ENCODE results near the gene ARHGEF19. TPM values are rescaled to one million over a fixed set of nuclear protein-coding genes. Genes with fewer than 3 reads are reported as not detected.
A peak's percentile ranks its signal among the peaks of the same experiment; 100 is the strongest.

ARHGEF19 gene
- total and polyA plus RNA-seq, 8 donors = 5.0 to 17.1 (median 9.7) TPM

GRCh38 chr1:16161717-16162116 lies 50.7 kb downstream of the ARHGEF19 start:
- Histone ChIP-seq H3K36me3 (no peaks in the 10 kb centered on the region), H3K4me1 (no peaks in the 10 kb centered on the region), H3K27me3 (no peaks in the 10 kb centered on the region), H3K9me3 (no peaks in the 10 kb centered on the region), H3K27ac (no peak overlapping the region), H3K4me3 (no peak overlapping the region)
- WGBS, 2 donors = 81 to 95% methylated on average over 5 of the region's 5 CpGs
- DNase-seq = no peak
- no peak for FAIRE-seq
- no peak for ATAC-seq
- intact Hi-C loops (cut with DNase I) = no loop called here
- TF ChIP-seq, protein P1, sequence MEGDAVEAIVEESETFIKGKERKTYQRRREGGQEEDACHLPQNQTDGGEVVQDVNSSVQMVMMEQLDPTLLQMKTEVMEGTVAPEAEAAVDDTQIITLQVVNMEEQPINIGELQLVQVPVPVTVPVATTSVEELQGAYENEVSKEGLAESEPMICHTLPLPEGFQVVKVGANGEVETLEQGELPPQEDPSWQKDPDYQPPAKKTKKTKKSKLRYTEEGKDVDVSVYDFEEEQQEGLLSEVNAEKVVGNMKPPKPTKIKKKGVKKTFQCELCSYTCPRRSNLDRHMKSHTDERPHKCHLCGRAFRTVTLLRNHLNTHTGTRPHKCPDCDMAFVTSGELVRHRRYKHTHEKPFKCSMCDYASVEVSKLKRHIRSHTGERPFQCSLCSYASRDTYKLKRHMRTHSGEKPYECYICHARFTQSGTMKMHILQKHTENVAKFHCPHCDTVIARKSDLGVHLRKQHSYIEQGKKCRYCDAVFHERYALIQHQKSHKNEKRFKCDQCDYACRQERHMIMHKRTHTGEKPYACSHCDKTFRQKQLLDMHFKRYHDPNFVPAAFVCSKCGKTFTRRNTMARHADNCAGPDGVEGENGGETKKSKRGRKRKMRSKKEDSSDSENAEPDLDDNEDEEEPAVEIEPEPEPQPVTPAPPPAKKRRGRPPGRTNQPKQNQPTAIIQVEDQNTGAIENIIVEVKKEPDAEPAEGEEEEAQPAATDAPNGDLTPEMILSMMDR (IDR thresholded peaks at IDR 0.05) = no peak

GRCh38 chr1:16158993-16159831 lies 53.2 kb downstream of the ARHGEF19 start:
- TF ChIP-seq, protein P1 (IDR thresholded peaks at IDR 0.05) = no peak
- 84 to 85% methylated on average over 16 of the region's 16 CpGs for WGBS, 2 donors
- H3K27ac ChIP-seq = no peak overlapping the region
- intact Hi-C loops (cut with DNase I) = no loop called here
- H3K4me1 ChIP-seq = peaks cover 0 to 2% (median 0%) of the 10 kb centered on the region in 3 donors
- FAIRE-seq (no peak), DNase-seq (no peak), ATAC-seq (no peak)
- H3K9me3 ChIP-seq = no peaks in the 10 kb centered on the region
- no peak overlapping the region for H3K4me3 ChIP-seq
- no peaks in the 10 kb centered on the region for H3K36me3 ChIP-seq
- no peaks in the 10 kb centered on the region for H3K27me3 ChIP-seq

DNA sequence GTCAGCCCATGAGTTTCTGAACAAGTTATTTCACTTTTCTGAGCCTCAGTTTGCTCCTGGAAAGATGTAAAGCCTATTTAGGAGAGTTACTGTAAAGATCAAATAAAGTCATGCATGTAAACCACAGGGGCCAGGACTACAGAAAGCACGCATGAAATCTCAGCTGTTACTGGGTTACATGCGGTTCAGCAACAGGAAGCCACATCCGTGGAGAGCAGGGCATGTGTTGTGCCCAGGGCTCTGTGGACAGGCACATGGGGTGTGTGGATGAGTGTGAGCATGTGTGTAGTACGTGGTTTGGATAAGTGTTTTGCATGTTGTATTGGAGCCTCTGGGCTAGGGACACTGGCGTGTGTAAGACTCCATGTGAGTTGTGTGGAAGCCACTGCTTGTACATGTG lies 54.4 kb downstream of the ARHGEF19 start:
- 74 to 84% methylated on average over 5 of the region's 5 CpGs for WGBS, 2 donors
- Histone ChIP-seq H3K27me3 (no peaks in the 10 kb centered on the region), H3K36me3 (no peaks in the 10 kb centered on the region), H3K9me3 (no peaks in the 10 kb centered on the region), H3K4me1 (peaks cover 0 to 7% (median 0%) of the 10 kb centered on the region in 3 donors), H3K27ac (no peak overlapping the region), H3K4me3 (no peak overlapping the region)
- intact Hi-C loops (cut with DNase I) = no loop called here
- no peak for ATAC-seq
- no peak for DNase-seq
- TF ChIP-seq, protein P1 (IDR thresholded peaks at IDR 0.05) = no peak
- FAIRE-seq = no peak

DNA sequence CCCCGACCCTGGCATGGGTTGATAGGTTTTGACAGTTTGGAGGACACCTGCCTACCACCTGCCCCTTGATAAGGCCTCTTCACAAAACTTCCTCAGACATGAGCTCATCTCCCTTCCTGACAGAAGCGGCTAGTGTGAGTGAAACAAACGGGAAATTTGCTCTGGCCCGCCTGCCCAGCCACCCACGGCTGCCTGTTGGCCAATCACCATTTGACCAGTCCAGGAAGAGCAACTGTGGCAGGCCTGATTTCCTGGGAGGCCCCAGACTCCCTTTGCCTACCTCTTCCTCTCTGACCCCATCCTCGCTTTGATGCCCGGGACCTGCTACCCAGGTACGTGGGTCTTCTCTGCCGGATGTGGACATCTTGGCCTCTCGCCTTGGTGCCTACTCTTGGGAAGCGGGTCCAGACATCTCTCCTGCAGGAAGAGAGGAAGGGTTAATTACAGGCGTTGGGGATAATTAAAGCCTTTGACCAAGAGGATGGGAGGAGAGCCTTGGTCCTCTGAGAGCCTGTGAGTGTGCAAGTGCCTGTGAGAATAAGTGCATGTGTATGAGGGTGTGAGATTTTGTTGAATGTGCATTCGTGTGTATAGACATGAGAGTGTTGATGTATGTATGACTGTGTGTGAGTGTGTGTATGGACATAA lies 55.5 kb downstream of the ARHGEF19 start:
- 79 to 84% methylated on average over 13 of the region's 13 CpGs for WGBS, 2 donors
- Histone ChIP-seq H3K9me3 (no peaks in the 10 kb centered on the region), H3K27me3 (no peaks in the 10 kb centered on the region), H3K4me1 (peaks cover 0 to 7% (median 0%) of the 10 kb centered on the region in 3 donors), H3K27ac (peak overlapping the region in 2 of 4 donors; percentile 86 to 93), H3K36me3 (no peaks in the 10 kb centered on the region), H3K4me3 (peak overlapping the region in 1 of 4 donors; percentile 95)
- ATAC-seq (no peak), FAIRE-seq (no peak), DNase-seq (no peak)
- TF ChIP-seq, protein P1 (IDR thresholded peaks at IDR 0.05) = no peak
- intact Hi-C loops (cut with DNase I) = no loop called here
